Upper lobe of right lung (tissue), 1 donor: ENCODE results near the gene TPD52L1. TPM values are rescaled to one million over a fixed set of nuclear protein-coding genes. Genes with fewer than 3 reads are reported as not detected.

ENCODE experiments used
- ATAC-seq: fragments of 200-7000 bp; cut with Tn5 transposase; one replicate; pipeline ENCODE4 v1.9.1; 2020; ENCODE audit warnings: mild to moderate bottlenecking, moderate library complexity
- DNase-seq: peaks from one replicate; pipeline ENCODE4 v3.0.0-alpha.2; 2020
- H3K27ac ChIP-seq: fragments of 200-600 bp; one replicate; pipeline ENCODE4 v1.8.0; 2022
- H3K27me3 ChIP-seq: fragments of 200-600 bp; one replicate; pipeline ENCODE4 v1.8.0; 2022; ENCODE audit warnings: mild to moderate bottlenecking
- H3K36me3 ChIP-seq: fragments of 200-600 bp; one replicate; pipeline ENCODE4 v1.8.0; 2022
- H3K4me1 ChIP-seq: fragments of 200-600 bp; one replicate; pipeline ENCODE4 v1.8.0; 2022
- H3K4me3 ChIP-seq: fragments of 200-600 bp; one replicate; pipeline ENCODE4 v1.8.0; 2022; ENCODE audit warnings: mild to moderate bottlenecking
- H3K9me3 ChIP-seq: fragments of 200-600 bp; one replicate; pipeline ENCODE4 v1.8.0; 2022
- intact Hi-C: fragments of 100-400 bp; cut with DNase I; formaldehyde crosslinking; loops from one replicate; pipeline ENCODE4 v1.11.0; 2022
- total RNA-seq: library from RNA; stranded (reverse); fragmentation: NEBNext Ultra II Directional; extraction: Animal tissue kit (Norgen Biotek cat#: 25700); gene quantifications from one replicate; pipeline ENCODE4 v1.2.1, GENCODE V29; 2021
- TF ChIP-seq, protein P1 (sequence below): fragments of 200-600 bp; IDR thresholded peaks from one replicate; pipeline ENCODE4 v1.8.0; 2022; ENCODE audit warnings: antibody characterized with exemption
- donor health status: DM: no; HTN: yes; CAD: no; lungs with severe emphysema.

TPD52L1 gene
- total RNA-seq, 1 donor from 2014 or later = 24.5 TPM

DNA sequence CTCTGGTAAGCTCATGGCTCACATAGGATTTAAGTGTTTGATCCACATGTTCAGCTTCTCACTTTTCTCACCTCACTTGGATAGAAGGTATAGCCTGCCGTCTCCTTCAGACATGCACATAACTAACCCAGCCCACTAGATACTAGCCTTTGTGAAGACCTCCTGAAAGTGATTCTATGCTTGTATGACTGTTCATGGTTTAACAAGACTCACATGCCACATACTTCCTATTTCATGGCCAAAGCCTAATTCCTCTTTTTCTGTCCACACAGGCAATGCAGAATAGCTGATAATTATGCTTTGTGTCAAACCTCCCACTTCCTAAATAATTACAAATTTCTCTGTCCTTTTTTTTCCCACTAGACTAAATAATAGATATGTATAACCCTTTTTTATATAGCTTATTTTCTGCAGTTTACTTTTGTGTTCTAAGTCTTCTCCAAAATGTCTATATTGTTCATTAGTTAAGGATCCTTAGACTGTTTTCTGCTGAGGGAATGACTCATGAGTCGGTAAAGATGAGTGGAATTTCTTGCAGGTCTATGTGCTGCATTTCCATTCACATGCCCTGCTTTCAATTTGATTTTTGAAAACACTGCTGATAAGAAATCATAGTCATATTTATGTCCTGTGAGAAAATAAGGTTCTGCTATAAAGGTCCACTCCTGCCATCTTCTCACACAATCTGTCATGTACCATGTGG is 105.2 kb downstream of the TPD52L1 start:
- Histone ChIP-seq H3K9me3 (no peaks in the 10 kb centered on the region), H3K4me3 (no peak overlapping the region), H3K27ac (no peak overlapping the region), H3K36me3 (no peaks in the 10 kb centered on the region), H3K27me3 (no peaks in the 10 kb centered on the region), H3K4me1 (no peaks in the 10 kb centered on the region)
- ATAC-seq = peak; percentile 80
- TF ChIP-seq, protein P1, sequence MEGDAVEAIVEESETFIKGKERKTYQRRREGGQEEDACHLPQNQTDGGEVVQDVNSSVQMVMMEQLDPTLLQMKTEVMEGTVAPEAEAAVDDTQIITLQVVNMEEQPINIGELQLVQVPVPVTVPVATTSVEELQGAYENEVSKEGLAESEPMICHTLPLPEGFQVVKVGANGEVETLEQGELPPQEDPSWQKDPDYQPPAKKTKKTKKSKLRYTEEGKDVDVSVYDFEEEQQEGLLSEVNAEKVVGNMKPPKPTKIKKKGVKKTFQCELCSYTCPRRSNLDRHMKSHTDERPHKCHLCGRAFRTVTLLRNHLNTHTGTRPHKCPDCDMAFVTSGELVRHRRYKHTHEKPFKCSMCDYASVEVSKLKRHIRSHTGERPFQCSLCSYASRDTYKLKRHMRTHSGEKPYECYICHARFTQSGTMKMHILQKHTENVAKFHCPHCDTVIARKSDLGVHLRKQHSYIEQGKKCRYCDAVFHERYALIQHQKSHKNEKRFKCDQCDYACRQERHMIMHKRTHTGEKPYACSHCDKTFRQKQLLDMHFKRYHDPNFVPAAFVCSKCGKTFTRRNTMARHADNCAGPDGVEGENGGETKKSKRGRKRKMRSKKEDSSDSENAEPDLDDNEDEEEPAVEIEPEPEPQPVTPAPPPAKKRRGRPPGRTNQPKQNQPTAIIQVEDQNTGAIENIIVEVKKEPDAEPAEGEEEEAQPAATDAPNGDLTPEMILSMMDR = no peak
- intact Hi-C loops = no loop called here
- DNase-seq = no peak

DNA sequence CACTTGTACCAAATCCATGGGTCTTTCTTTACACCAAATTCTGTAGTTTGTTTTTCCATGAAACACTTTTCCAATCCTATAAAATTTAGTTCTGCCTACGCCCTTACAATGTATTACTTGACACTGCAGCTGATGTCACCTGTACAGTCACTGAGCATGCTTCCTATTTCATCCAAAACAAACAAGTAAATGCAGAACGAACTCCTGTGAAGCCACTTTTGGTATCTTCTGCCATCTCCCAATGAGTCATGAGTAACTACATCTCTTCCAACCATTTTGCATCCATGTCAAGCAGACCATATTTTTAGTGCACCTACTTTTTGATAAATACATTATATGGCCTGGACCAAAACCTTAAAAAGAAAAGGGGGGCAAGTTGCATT is 105.8 kb downstream of the TPD52L1 start:
- H3K27me3 ChIP-seq = no peaks in the 10 kb centered on the region
- H3K36me3 ChIP-seq = no peaks in the 10 kb centered on the region
- no peak overlapping the region for H3K4me3 ChIP-seq
- TF ChIP-seq, protein P1 = no peak
- intact Hi-C loops = no loop called here
- DNase-seq (no peak), ATAC-seq (no peak)
- H3K9me3 ChIP-seq = no peaks in the 10 kb centered on the region
- no peaks in the 10 kb centered on the region for H3K4me1 ChIP-seq
- no peak overlapping the region for H3K27ac ChIP-seq

DNA sequence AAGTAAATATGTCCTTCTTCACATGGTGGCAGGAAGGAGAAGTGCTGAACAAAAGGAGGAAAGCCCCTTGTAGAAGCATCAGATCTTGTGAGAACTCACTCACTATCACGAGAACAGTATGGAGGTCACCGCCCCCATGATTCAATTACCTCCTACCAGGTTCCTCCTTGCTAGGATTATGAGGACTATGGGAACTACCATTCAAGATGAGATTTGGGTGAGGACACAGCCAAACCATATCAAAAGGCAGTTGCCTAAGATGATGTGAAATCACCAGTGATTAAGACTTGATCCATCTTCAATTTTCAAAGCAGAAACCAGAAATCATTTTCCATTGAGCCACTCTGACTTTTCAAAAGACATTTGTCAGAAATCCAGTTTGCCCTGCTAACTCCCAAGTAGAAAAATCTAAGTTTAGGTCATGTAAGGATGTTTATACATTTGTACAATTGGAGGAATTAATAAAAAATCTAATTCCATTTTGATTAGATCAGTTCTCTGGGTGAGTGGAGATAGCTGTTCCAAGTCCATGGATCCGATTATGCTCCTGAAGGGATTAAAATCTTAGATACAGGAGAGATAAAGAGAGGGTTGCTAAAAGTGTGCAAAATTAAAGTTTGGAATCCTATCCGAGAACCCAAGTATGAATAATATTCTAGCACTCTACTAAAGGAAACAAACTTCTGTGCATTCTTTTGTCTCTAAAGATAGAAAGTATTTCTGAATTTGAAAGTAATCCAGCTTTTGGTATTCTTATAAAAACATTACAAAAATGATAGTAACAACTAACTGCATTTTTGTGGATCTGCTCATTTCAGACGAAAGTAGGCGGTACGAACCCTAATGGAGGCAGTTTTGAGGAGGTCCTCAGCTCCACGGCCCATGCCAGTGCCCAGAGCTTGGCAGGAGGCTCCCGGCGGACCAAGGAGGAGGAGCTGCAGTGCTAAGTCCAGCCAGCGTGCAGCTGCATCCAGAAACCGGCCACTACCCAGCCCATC is 108.7 kb downstream of the TPD52L1 start:
- intact Hi-C loops = no loop called here
- ATAC-seq (no peak), DNase-seq (no peak)
- Histone ChIP-seq H3K4me3 (no peak overlapping the region), H3K27me3 (no peaks in the 10 kb centered on the region), H3K9me3 (no peaks in the 10 kb centered on the region), H3K36me3 (no peaks in the 10 kb centered on the region), H3K27ac (no peak overlapping the region), H3K4me1 (no peaks in the 10 kb centered on the region)
- TF ChIP-seq, protein P1 = no peak

DNA sequence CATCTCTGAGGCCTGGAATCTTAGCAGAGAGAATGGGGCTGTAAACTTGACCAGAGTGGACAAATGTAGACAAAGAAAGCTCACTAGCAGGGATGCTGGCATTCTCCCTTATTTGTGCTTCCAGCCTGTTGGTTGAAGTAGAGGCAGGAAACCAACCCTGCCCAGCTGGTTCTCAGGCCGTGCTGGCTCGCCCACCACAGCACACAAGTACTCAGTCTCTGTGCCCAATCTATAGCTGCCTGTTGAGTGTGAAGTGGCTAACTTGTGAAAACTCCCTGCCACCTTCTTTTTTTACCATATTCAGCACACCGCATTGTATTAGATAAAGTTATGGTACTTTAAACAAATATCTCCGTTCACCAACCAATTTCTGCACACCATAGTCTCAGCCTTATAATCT is 110.9 kb downstream of the TPD52L1 start:
- H3K4me3 ChIP-seq = no peak overlapping the region
- no peak overlapping the region for H3K27ac ChIP-seq
- no peaks in the 10 kb centered on the region for H3K9me3 ChIP-seq
- H3K27me3 ChIP-seq = no peaks in the 10 kb centered on the region
- H3K36me3 ChIP-seq = no peaks in the 10 kb centered on the region
- no peak for DNase-seq
- intact Hi-C loops = no loop called here
- peak; percentile 19 for ATAC-seq
- TF ChIP-seq, protein P1 = no peak
- H3K4me1 ChIP-seq = no peaks in the 10 kb centered on the region

DNA sequence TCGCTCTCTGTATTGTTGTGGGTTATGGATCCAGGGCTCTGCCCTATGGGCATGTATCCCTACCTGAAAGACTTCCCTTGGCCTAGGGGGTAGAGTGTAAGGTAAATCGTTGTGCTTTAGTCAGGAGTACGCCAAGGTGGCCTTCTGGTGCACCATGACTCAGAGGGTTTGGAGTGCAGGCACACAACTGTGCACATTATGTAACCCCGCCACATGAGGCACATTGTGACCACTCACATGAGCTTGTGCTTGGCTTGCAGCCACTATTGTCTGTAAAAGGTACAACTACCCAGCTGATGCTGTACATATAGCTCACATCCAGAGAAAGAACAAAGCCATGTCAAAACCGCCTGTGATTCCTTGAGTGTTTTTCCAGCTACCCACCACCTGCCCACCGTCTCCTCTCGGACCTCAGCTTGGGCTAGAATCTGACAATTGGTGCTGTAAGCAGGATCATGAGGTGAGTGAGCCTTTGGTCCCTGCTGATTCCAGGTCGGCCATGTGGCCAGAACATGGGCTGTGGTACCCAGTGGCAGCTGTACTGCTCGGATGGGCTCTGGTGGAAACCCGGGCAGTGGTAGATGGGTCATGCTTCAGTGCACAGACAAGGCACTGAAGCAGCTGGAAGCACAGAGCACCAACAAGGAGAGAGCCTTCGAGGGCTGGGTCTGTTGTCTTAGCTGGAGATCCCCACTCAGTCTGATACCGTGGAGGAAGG is 114.4 kb downstream of the TPD52L1 start:
- H3K4me1 ChIP-seq = no peaks in the 10 kb centered on the region
- H3K9me3 ChIP-seq = no peaks in the 10 kb centered on the region
- H3K36me3 ChIP-seq = peaks cover 5% of the 10 kb centered on the region
- no peak overlapping the region for H3K27ac ChIP-seq
- no peak overlapping the region for H3K4me3 ChIP-seq
- ATAC-seq (no peak), DNase-seq (no peak)
- H3K27me3 ChIP-seq = no peaks in the 10 kb centered on the region
- intact Hi-C loops = no loop called here
- TF ChIP-seq, protein P1 = no peak
